ENCODE measurements around the gene PTPRE.
"Not testable (repeated sequence)": the region's sequence is repeated elsewhere in the genome, so short reads cannot be mapped to it uniquely, and the experiment has no call there.

PTPRE gene

DNA sequence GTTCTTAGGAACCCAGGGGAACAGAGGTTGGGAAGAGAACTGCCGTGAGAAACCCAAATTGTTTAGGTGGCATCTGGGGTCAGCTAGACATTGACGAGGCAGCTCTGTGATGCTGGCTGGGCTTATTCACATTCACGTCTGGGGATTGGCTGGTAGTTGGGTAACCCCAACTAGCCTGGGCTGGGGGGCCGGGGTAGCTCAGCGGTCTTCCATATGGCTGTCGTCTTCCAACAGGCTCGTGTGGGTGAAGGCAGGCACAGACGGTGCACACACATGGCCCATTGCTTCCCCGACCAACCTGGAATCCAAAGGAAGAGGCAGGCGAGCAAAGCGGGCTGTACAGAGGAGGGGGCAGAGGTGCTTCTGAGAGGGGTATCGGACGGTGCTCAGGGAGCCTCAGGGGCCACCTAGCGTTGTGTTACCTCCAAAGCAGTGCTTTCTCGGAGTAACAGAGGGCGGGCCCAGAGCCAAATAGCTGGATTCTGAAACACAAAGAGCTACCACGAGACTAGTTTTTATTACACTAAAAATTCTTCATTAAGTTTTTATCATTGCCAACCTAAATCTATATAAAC lies 184.8 kb downstream of the PTPRE start:
- peak; percentile 52 for DNase-seq (ENCODE audit: low read depth, low spot score)

GRCh38 chr10:128092454-128092853 lies 185.6 kb downstream of the PTPRE start:
- DNase-seq (ENCODE audit: low read depth, low spot score), result no peak

- DNase-seq (ENCODE audit: low read depth, low spot score), result not testable (repeated sequence)
Measured at GRCh38 chr10:128094596-128094995, 187.7 kb downstream of the PTPRE start.

DNA sequence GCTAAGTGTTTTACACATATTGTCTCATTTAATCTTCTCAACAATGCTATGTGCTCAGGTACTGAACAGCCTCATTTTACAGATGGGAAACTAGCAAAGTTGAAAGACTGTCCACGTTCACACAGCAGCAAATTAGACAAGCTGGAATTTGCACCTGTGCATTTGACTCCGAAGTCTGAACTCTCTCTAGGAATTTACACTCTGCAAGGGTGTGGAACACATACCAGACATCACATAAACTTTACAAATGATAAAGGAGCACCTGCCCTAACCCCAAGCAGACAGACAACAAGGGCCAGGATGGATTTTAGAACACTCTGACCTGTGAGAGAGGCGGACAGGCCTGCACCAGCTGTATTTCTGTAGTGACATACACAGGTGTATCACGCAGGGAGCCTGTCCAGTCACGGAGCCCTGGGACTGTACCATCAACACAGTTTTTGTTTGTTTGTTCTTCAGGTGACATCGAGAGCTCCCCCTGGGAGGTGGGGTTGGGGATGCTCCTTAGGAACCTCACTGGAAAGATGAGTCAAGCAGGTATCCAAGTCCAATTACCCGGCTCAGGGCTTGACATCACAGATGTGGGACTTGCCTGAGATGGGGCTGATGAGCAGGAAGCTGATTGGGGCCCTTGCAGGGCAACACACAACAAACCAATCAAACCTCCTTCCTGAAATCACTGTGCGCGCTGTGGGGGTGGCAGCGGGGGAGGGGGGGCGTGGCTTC lies 188.3 kb downstream of the PTPRE start:
- no peak for DNase-seq (ENCODE audit: low read depth, low spot score)

GRCh38 chr10:128095753-128096469 lies 189.0 kb downstream of the PTPRE start:
- DNase-seq (ENCODE audit: low read depth, low spot score), result no peak

DNA sequence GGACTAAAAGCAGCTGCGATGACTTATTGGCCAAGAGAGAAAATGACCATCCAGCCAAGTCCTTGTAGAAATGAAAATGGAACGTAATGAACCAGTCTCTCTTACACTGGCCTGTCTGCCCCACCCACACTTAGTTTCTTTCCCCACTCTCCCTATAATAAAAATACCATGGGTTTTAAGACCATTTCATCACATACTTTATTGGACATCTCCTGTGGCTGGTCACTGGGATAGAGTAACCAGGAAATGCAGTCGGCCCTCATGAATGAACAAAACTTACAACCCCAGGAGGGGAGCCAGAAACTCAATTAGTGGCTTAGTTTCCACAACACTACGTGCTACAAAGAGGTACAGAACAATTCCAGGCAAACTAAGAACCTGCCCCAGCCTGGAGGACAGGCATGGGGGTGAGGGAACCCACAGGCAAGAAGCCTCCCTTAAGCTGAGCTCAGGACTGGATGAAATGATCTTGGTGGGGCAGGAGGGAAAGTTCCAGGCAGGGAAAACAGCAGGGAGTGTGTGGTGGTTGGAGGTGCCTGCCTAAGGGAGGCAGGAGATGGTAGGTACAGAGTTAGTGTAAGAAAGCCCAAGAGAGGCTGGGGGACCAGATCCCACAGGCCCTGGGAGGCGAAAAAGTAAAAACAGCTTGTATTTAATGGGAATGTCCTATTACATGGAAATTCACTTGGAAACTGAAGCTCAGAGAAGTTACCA lies 189.7 kb downstream of the PTPRE start:
- DNase-seq (ENCODE audit: low read depth, low spot score), result no peak

- no peak for DNase-seq (ENCODE audit: low read depth, low spot score)
Measured at GRCh38 chr10:128097783-128098182, 190.9 kb downstream of the PTPRE start.

DNA sequence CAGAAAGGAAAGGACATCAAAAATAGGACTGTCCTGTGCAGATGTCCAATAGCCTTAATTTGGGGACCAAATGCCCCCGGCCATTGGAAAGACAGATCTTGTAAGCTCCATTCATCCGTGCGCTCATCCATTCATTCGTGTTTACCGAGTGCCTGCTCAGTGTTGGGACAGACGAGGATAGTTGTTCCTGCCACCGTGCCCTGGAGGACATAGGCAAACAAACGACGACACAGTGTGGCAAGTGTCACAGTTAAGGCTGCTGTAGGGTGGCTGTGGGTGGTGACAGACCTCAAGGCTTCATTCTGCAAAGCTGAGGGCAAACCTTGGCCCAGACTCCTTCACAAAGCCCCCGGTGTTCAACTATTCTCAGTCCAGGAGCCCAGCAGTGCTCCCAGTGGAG lies 191.7 kb downstream of the PTPRE start:
- DNase-seq (ENCODE audit: low read depth, low spot score), result no peak

DNA sequence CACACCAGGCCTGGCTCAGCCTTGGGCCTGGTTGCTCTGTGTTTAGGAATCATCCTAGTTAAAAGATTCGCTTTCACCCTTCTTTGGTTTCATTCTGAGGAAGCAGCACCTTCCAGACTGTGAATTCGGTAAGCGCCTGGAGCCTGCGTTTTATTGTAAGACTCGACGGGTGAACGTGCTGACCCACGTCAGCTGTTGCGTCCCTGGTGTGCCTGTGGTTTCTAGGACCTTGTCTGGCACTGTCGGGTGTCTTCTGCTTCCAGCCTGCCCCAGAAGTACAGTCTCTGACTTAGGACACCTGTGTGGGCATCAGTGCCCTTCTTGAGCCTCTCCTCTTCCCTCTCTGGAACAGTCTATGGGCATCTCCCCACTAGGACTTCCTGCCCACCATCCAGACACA lies 193.0 kb downstream of the PTPRE start:
- no peak for DNase-seq (ENCODE audit: low read depth, low spot score)

DNA sequence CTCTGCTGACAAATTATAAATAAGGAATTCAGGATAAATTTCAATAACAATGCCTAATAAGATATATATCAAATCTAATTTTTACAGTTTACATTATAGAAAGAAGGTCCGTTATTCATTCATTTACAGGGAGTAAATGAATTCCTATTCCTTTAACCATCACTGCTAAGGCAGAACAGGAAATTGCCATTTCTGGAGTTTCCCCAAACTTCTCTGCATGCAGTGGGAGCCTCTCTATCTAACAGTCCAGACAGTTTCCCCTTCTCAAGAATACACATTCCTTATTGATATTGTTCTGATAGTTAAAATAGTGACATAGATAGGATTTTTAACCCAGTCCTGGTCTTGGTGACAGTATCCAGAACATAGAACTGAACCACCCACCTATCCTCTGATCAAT lies 195.0 kb downstream of the PTPRE start:
- DNase-seq (ENCODE audit: low read depth, low spot score), result no peak

DNA sequence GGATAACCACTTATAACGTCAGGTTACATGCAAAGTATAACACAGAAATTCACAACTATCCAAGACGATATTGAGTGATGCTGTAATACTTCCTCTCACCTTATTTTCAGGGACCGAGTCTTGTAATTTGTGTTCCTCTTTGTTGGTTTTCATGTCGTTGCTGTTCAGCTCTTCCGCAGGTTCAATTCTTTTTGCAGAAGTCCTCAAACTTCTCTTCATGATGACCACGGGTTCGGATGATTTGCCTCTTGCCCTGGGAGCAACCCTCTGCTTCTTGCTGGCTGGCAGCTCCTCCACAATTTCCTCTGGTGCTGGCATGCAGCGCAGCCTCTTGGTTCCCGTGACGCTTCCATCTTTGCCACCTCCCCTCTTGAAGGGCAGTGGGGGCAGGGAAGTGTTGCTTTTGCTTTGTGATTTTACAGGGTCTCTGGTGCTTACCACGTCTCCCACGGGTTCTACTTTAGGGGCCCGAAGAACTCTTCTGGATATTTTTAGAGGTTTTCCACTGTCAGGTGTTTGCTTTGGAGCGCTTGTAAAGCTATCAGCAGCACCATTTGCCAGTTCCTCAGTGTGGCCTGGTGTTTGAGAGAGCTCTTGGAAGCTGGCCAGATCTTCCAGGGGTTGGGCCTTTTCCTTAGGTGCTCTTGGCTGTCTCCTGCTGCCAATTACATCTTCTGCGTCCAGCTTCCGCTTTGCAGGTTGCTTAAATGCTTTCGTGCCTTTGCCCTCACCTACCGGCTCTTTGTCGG lies 195.8 kb downstream of the PTPRE start:
- DNase-seq (ENCODE audit: low read depth, low spot score), result no peak

DNA sequence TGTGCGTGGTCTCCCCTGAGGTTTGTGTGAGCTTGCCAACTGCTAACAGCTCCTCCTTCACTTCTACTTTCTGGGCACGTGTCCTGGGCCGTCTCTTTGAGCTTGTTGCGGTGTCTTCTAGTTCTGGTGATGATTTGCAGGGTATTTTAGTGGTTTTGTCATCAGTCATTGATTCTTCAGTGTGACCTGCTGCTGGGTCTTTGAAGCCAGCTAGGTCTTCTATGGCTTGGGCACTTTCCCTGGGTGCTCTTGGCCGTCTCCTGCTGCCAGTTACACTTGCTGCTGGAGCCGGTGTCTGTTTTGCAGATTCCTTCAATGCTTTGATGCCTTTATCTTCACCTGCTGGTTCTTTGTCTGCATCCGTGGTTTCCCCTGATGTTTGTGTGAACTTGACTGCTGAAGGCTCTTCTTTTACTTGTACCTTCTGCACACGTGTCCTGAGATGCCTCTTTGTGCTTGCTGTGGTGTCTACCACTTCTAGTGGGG lies 196.4 kb downstream of the PTPRE start:
- DNase-seq (ENCODE audit: low read depth, low spot score), result no peak

GRCh38 chr10:128105383-128105782 lies 198.5 kb downstream of the PTPRE start:
- DNase-seq (ENCODE audit: low read depth, low spot score), result no peak

- DNase-seq (ENCODE audit: low read depth, low spot score), result no peak
Measured at GRCh38 chr10:128109707-128110106, 202.8 kb downstream of the PTPRE start.

GRCh38 chr10:128110339-128110738 lies 203.4 kb downstream of the PTPRE start:
- no peak for DNase-seq (ENCODE audit: low read depth, low spot score)

GRCh38 chr10:128111696-128112095 lies 204.8 kb downstream of the PTPRE start:
- DNase-seq (ENCODE audit: low read depth, low spot score), result no peak

- DNase-seq (ENCODE audit: low read depth, low spot score), result no peak
Measured at GRCh38 chr10:128113026-128113425, 206.1 kb downstream of the PTPRE start.

DNA sequence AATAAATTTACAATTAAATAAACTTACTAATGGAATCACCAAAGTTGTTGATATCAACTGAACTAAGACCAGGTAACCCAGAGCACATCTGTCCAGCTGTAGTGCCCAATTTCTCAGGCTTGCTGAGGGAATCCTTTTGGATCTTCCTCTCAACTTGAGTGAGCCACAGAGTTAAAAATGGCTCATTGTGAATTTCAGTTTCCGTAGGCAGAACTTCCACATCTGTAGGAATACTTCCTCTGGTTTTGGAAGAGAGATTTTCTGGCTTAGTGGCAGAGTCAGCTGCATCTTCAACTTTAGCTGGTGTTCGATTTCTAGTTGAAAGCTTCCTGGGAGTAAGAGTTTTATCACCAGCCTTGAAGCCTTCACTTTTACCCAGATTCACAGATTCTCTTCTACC lies 208.0 kb downstream of the PTPRE start:
- no peak for DNase-seq (ENCODE audit: low read depth, low spot score)

DNA sequence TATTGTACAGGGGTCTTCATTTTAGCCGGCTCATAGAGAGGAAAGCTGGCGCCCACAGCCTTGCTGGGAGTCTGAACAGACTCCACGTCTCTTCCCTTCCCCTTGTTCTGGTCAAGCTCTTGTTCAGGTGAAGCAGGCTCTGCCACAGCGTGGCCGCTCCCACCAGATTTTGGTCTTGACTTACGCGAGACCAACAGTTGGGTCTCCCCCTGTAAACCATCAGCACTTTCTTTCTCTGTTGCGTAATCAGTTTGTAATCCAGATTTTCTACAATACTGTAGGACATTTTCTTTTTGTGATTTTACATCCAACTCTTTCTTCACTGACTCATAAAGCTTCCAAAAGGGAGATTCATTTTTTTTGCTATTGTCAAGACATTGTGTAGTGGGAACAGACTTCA lies 208.5 kb downstream of the PTPRE start:
- no peak for DNase-seq (ENCODE audit: low read depth, low spot score)

GRCh38 chr10:128116187-128116586 lies 209.3 kb downstream of the PTPRE start:
- DNase-seq (ENCODE audit: low read depth, low spot score), result no peak

- DNase-seq (ENCODE audit: low read depth, low spot score), result no peak
Measured at GRCh38 chr10:128116851-128117615, 210.1 kb downstream of the PTPRE start.

Measured in ELF-1 (cell line).